HCT116 (cell line): ENCODE data around the gene UTP14A.

Experiments used
- EZH2 ChIP-seq: fragments of 200-600 bp; sonication (generic); IDR thresholded peaks from 2 replicates; pipeline ENCODE4 v1.6.1; 2017; ENCODE audit warnings: antibody characterized with exemption, mixed run types
- EZH2phosphoT487 ChIP-seq: fragments of 200-600 bp; IDR thresholded peaks from 2 replicates; pipeline ENCODE4 v1.6.1; 2018; ENCODE audit warnings: antibody characterized with exemption, borderline replicate concordance
- POLR2AphosphoS5 ChIP-seq: IDR thresholded peaks from 2 replicates; pipeline ENCODE4 v1.6.1; 2011; ENCODE audit warnings: mild to moderate bottlenecking, low read depth, low read length, moderate library complexity
- TCF7L2 ChIP-seq: IDR thresholded peaks from 2 replicates; pipeline ENCODE4 v1.7.0; 2011; ENCODE audit warnings: borderline replicate concordance, inconsistent platforms; ENCODE audit not compliant: insufficient read depth, insufficient read length; ENCODE audit errors: extremely low read depth
- TF ChIP-seq, protein P1 (sequence below), 3 experiments: fragments of 200-600 bp in 1 of 3; sonication (generic) in 1 of 3; IDR thresholded peaks in 2 of 3; conservative IDR thresholded peaks in 1 of 3; 2 replicates each; pipeline ENCODE4 v1.5.1; 2012 to 2017; ENCODE audit warnings: low read depth in 2 of 3, low read length in 2 of 3, antibody characterized with exemption in 1 of 3, borderline replicate concordance in 1 of 3, control low read depth in 1 of 3, mild to moderate bottlenecking in 1 of 3, mixed read lengths in 1 of 3, mixed run types in 1 of 3, moderate library complexity in 1 of 3; ENCODE audit not compliant: insufficient read depth in 1 of 3
- TF ChIP-seq, protein P2 (sequence below): IDR thresholded peaks from 2 replicates; pipeline ENCODE4 v1.6.1; 2012

DNA sequence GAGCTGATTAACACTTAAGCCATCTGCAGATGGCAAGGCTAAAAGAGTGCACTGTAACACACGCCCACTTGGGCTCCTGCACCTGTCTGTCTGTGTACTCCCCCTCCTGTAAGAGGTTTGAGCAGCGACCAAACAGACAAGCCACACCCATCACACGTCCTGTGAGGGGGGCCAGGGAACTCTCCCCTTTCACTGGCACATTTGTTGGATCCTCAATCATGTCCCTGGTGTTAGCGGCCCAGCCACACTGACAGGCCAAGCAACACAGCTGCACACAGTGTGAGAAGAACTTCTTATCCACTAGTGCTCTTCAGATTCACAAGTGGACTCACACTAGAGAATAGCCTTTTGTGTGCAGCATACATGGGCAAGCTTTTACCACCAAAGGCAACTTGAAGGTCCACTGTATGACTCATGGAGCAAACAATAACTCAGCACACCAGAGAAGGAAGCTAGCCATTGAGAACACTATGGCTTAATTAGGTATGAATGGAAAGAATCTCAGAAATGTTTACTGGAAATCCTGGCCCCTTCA is 29.1 kb upstream of the UTP14A start:
- no peak for TF ChIP-seq EZH2
- TF ChIP-seq EZH2phosphoT487 = no peak
- TF ChIP-seq, protein P1, sequence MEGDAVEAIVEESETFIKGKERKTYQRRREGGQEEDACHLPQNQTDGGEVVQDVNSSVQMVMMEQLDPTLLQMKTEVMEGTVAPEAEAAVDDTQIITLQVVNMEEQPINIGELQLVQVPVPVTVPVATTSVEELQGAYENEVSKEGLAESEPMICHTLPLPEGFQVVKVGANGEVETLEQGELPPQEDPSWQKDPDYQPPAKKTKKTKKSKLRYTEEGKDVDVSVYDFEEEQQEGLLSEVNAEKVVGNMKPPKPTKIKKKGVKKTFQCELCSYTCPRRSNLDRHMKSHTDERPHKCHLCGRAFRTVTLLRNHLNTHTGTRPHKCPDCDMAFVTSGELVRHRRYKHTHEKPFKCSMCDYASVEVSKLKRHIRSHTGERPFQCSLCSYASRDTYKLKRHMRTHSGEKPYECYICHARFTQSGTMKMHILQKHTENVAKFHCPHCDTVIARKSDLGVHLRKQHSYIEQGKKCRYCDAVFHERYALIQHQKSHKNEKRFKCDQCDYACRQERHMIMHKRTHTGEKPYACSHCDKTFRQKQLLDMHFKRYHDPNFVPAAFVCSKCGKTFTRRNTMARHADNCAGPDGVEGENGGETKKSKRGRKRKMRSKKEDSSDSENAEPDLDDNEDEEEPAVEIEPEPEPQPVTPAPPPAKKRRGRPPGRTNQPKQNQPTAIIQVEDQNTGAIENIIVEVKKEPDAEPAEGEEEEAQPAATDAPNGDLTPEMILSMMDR (IDR thresholded peaks at IDR 0.05 in 2 of 3, conservative IDR thresholded peaks at IDR 0.05 in 1 of 3; ENCODE audit: borderline replicate concordance in 1 of 3, insufficient read depth in 1 of 3, low read depth in 2 of 3, low read length in 2 of 3) = no peak
- TF ChIP-seq POLR2AphosphoS5 = no peak
- TF ChIP-seq, protein P2, sequence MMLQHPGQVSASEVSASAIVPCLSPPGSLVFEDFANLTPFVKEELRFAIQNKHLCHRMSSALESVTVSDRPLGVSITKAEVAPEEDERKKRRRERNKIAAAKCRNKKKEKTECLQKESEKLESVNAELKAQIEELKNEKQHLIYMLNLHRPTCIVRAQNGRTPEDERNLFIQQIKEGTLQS = no peak
- TF ChIP-seq TCF7L2 = no peak
